Psoas muscle (tissue), 8 donors: ENCODE results near the gene LRRC28. TPM values are rescaled to one million over a fixed set of nuclear protein-coding genes. Genes with fewer than 3 reads are reported as not detected.
A peak's percentile ranks its signal among the peaks of the same experiment; 100 is the strongest.

Source experiments
- ATAC-seq, 4 donors: fragments of 200-7000 bp; cut with Tn5 transposase; one replicate each; pipeline ENCODE4 v1.9.1; 2020; ENCODE audit warnings: moderate library complexity in 3 of 4, mild to moderate bottlenecking in 2 of 4
- DNase-seq, 2 donors: peaks; one replicate each; pipeline ENCODE4 v3.0.0-alpha.2; 2020
- H3K27ac ChIP-seq: fragments of 200-600 bp; one replicate; pipeline ENCODE4 v1.8.0; 2022
- H3K27me3 ChIP-seq, 3 donors: fragments of 200-600 bp in 1 of 3; one replicate each; pipeline versions ENCODE4 v1.6.1 to v1.8.0; 2013 to 2022; ENCODE audit warnings: low read length in 2 of 3, mild to moderate bottlenecking in 2 of 3, moderate library complexity in 1 of 3; ENCODE audit not compliant: insufficient read depth in 3 of 3
- H3K36me3 ChIP-seq, 2 donors: fragments of 200-600 bp in 1 of 2; one replicate each; pipeline versions ENCODE4 v1.6.1 to v1.8.0; 2013 to 2022; ENCODE audit warnings: low read depth in 1 of 2, mild to moderate bottlenecking in 1 of 2, moderate library complexity in 1 of 2; ENCODE audit not compliant: insufficient read depth in 1 of 2
- H3K4me1 ChIP-seq: fragments of 200-600 bp; one replicate; pipeline ENCODE4 v1.8.0; 2022
- H3K4me3 ChIP-seq: fragments of 200-600 bp; one replicate; pipeline ENCODE4 v1.8.0; 2022; ENCODE audit warnings: mild to moderate bottlenecking
- H3K9me3 ChIP-seq: fragments of 200-600 bp; one replicate; pipeline ENCODE4 v1.8.0; 2022
- WGBS, 3 donors: extraction: QIAGEN DNeasy Blood & Tissue Kit; methylation state at CpG; one replicate each; pipeline versions ENCODE4 v1.1.6 to v1.1.7; 2013; 5-methylcytosine and 5-hydroxymethylcytosine counted together
- intact Hi-C, 2 donors: fragments of 100-400 bp; cut with DNase I; formaldehyde crosslinking; loops; one replicate each; pipeline versions ENCODE4 v1.11.0 to v1.14.2; 2022
- polyA plus RNA-seq, 3 donors: library from polyadenylated mRNA; stranded (reverse); fragments of 200-250 nt; gene quantifications; one replicate each; pipeline ENCODE4 v1.2.3, GENCODE V29; 2013
- total RNA-seq, 4 donors: library from RNA; stranded (reverse); fragmentation: NEBNext Ultra II Directional in 2 of 4; extraction: Animal tissue kit (Norgen Biotek cat#: 25700) in 2 of 4; gene quantifications; one replicate each; pipeline versions ENCODE4 v1.2.1 to v1.2.4, GENCODE V29; 2021 to 2023
- TF ChIP-seq, protein P1 (sequence below): fragments of 200-600 bp; IDR thresholded peaks from one replicate; pipeline ENCODE4 v1.8.0; 2022; ENCODE audit warnings: antibody characterized with exemption
- donor health status: healthy with polysubstance abuse.
- donor health status: DM: no; HTN: no; CAD: no; lungs with moderate emphysema.
- donor health status: Bipolar disorder and iron deficiency.
- donor health status: healthy.
- donor health status: DM: yes; HTN: yes; CAD: no.
- donor health status: DM: no; HTN: no; CAD: no.
- donor health status: DM: no; HTN: no; CAD: no.
- donor health status: DM: yes; HTN: yes; CAD: no.

LRRC28 gene
- total and polyA plus RNA-seq, 7 donors = 8.4 to 31.2 (median 21.0) TPM

GRCh38 chr15:99413955-99414754 lies 162.9 kb downstream of the LRRC28 start:
- 89 to 92% (median 90%) methylated on average over 21 of the region's 21 CpGs for WGBS, 3 donors
- H3K9me3 ChIP-seq = no peaks in the 10 kb centered on the region
- H3K4me1 ChIP-seq = peaks cover 5% of the 10 kb centered on the region
- H3K27ac ChIP-seq = no peak overlapping the region
- DNase-seq (no peak), ATAC-seq (no peak)
- TF ChIP-seq, protein P1, sequence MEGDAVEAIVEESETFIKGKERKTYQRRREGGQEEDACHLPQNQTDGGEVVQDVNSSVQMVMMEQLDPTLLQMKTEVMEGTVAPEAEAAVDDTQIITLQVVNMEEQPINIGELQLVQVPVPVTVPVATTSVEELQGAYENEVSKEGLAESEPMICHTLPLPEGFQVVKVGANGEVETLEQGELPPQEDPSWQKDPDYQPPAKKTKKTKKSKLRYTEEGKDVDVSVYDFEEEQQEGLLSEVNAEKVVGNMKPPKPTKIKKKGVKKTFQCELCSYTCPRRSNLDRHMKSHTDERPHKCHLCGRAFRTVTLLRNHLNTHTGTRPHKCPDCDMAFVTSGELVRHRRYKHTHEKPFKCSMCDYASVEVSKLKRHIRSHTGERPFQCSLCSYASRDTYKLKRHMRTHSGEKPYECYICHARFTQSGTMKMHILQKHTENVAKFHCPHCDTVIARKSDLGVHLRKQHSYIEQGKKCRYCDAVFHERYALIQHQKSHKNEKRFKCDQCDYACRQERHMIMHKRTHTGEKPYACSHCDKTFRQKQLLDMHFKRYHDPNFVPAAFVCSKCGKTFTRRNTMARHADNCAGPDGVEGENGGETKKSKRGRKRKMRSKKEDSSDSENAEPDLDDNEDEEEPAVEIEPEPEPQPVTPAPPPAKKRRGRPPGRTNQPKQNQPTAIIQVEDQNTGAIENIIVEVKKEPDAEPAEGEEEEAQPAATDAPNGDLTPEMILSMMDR = no peak
- no peaks in the 10 kb centered on the region for H3K36me3 ChIP-seq
- H3K27me3 ChIP-seq = no peaks in the 10 kb centered on the region
- intact Hi-C loops = no loop called here
- no peak overlapping the region for H3K4me3 ChIP-seq

GRCh38 chr15:99414755-99415731 lies 163.8 kb downstream of the LRRC28 start:
- Histone ChIP-seq H3K4me3 (no peak overlapping the region), H3K36me3 (no peaks in the 10 kb centered on the region), H3K9me3 (no peaks in the 10 kb centered on the region), H3K4me1 (no peaks in the 10 kb centered on the region), H3K27ac (no peak overlapping the region), H3K27me3 (no peaks in the 10 kb centered on the region)
- intact Hi-C loops = no loop called here
- TF ChIP-seq, protein P1 = no peak
- ATAC-seq = peak in 1 of 4 donors; percentile 35
- 93% methylated on average over 24 to 25 of the region's 25 CpGs for WGBS, 3 donors
- no peak for DNase-seq

DNA sequence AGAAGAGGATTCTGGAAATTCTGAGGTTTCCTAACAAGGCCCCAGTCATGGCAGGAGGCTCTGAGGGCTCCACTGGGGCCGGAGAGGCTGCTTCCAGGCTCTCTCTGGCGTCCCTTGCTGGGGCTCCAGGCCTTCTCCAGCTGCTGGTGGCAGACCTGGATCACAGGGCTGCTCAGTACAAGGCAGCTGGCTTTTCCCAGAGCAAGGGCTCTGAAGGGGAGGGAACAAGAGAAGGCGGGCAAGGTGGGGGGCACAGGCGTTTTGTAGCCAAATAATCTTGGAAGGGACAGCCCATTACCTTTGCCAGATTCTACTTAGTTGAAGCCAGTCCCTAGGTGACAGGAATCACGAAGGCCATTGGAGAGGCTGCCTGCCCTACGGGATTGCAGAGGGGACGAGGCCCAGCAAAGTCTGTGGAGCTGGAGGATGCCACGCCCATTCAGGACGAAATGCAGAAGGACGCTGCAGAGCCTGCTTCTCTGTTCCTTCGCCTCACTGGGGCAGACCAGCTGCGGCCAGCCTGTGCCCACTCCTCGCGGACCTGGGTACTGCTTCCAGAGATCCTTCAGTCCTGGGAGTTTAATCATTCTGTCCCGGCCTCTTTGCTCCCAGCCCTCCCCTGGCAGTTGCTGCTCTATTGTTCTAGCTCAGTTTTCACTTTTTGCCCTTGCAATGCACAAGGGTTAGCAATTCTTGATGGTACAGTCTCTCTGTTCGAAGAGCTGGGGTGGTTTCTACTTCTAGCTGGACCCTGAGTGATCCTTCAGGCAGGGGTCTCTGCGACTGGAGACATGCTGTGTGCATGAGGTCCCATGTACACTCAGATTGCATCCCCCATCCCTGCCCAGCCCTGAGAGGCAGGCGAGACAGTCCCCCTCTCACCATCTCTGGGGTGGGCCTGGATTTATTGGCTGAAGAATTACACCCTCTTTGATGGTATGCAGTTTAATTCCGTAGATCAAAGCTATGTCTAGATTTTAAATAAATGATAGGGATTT lies 165.2 kb downstream of the LRRC28 start:
- Histone ChIP-seq H3K36me3 (no peaks in the 10 kb centered on the region), H3K4me1 (no peaks in the 10 kb centered on the region), H3K27ac (no peak overlapping the region), H3K9me3 (no peaks in the 10 kb centered on the region), H3K27me3 (no peaks in the 10 kb centered on the region), H3K4me3 (no peak overlapping the region)
- intact Hi-C loops = no loop called here
- ATAC-seq (no peak), DNase-seq (no peak)
- 74 to 75% (median 75%) methylated on average over 19 of the region's 19 CpGs for WGBS, 3 donors
- TF ChIP-seq, protein P1 = no peak

DNA sequence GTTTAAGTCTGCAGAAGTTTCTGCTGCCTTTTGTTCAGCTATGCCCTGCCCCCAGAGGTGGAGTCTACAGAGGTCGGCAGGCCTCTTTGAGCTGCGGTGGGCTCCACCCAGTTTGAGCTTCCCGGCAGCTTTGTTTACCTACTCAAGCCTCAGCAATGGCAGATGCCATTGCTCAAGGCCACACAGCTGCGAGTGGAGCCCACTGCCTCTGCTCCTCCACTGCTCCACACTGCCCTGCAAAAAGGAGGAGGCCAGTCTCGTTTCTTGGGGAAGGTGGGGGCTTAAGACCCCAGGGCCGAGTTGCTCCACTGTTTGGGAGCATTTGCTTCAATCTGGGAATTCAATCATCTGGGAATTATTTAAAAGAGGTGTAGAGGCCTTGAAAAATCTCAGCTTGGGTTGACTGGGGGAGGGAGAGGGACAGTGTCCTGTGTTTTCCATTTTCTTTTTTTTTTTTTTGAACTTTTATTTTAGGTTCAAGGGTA lies 169.9 kb downstream of the LRRC28 start:
- Histone ChIP-seq H3K27me3 (no peaks in the 10 kb centered on the region), H3K4me3 (no peak overlapping the region), H3K36me3 (no peaks in the 10 kb centered on the region), H3K27ac (no peak overlapping the region), H3K9me3 (no peaks in the 10 kb centered on the region), H3K4me1 (peaks cover 17% of the 10 kb centered on the region)
- 46 to 57% (median 50%) methylated on average over 6 of the region's 6 CpGs for WGBS, 3 donors
- ATAC-seq (no peak), DNase-seq (no peak)
- TF ChIP-seq, protein P1 = no peak
- intact Hi-C loops = no loop called here
